ENCODE results near the gene FMO4.

FMO4 gene

GRCh38 chr1:171346881-171347280 is 32.9 kb downstream of the FMO4 start:
- no peak for DNase-seq (ENCODE audit: low spot score)
- Histone ChIP-seq H3K36me3 (ENCODE audit: low read depth) (no peaks in the 10 kb centered on the region), H3K27ac (ENCODE audit: poor library complexity, severe bottlenecking) (no peak overlapping the region), H3K27me3 (ENCODE audit: insufficient read depth, poor library complexity, severe bottlenecking) (no peaks in the 10 kb centered on the region), H3K4me3 (ENCODE audit: severe bottlenecking) (no peak overlapping the region), H3K4me1 (ENCODE audit: insufficient read depth, poor library complexity, severe bottlenecking) (no peaks in the 10 kb centered on the region), H3K9me3 (ENCODE audit: severe bottlenecking) (no peaks in the 10 kb centered on the region)
- TF ChIP-seq CTCF (IDR thresholded peaks at IDR 0.05; ENCODE audit: poor library complexity, severe bottlenecking): no peak
- ATAC-seq (ENCODE audit: low read depth): no peak

- TF ChIP-seq CTCF (IDR thresholded peaks at IDR 0.05; ENCODE audit: poor library complexity, severe bottlenecking): no peak
- ATAC-seq (ENCODE audit: low read depth) (no peak), DNase-seq (ENCODE audit: low spot score) (no peak)
- no peak overlapping the region for H3K27ac ChIP-seq (ENCODE audit: poor library complexity, severe bottlenecking)
- H3K4me1 ChIP-seq (ENCODE audit: insufficient read depth, poor library complexity, severe bottlenecking): no peaks in the 10 kb centered on the region
- no peaks in the 10 kb centered on the region for H3K27me3 ChIP-seq (ENCODE audit: insufficient read depth, poor library complexity, severe bottlenecking)
- no peaks in the 10 kb centered on the region for H3K9me3 ChIP-seq (ENCODE audit: severe bottlenecking)
- H3K4me3 ChIP-seq (ENCODE audit: severe bottlenecking): no peak overlapping the region
- no peaks in the 10 kb centered on the region for H3K36me3 ChIP-seq (ENCODE audit: low read depth)
Measured at GRCh38 chr1:171350594-171350993, 36.6 kb downstream of the FMO4 start.

- H3K9me3 ChIP-seq (ENCODE audit: severe bottlenecking): no peaks in the 10 kb centered on the region
- no peaks in the 10 kb centered on the region for H3K4me1 ChIP-seq (ENCODE audit: insufficient read depth, poor library complexity, severe bottlenecking)
- ATAC-seq (ENCODE audit: low read depth) (no peak), DNase-seq (ENCODE audit: low spot score) (no peak)
- no peaks in the 10 kb centered on the region for H3K36me3 ChIP-seq (ENCODE audit: low read depth)
- H3K4me3 ChIP-seq (ENCODE audit: severe bottlenecking): no peak overlapping the region
- H3K27ac ChIP-seq (ENCODE audit: poor library complexity, severe bottlenecking): no peak overlapping the region
- TF ChIP-seq CTCF (IDR thresholded peaks at IDR 0.05; ENCODE audit: poor library complexity, severe bottlenecking): no peak
- no peaks in the 10 kb centered on the region for H3K27me3 ChIP-seq (ENCODE audit: insufficient read depth, poor library complexity, severe bottlenecking)
Measured at GRCh38 chr1:171351961-171352360, 38.0 kb downstream of the FMO4 start.

GRCh38 chr1:171352554-171352953 is 38.6 kb downstream of the FMO4 start:
- Histone ChIP-seq H3K27ac (ENCODE audit: poor library complexity, severe bottlenecking) (no peak overlapping the region), H3K36me3 (ENCODE audit: low read depth) (no peaks in the 10 kb centered on the region), H3K4me3 (ENCODE audit: severe bottlenecking) (no peak overlapping the region), H3K27me3 (ENCODE audit: insufficient read depth, poor library complexity, severe bottlenecking) (no peaks in the 10 kb centered on the region), H3K9me3 (ENCODE audit: severe bottlenecking) (no peaks in the 10 kb centered on the region), H3K4me1 (ENCODE audit: insufficient read depth, poor library complexity, severe bottlenecking) (no peaks in the 10 kb centered on the region)
- TF ChIP-seq CTCF (IDR thresholded peaks at IDR 0.05; ENCODE audit: poor library complexity, severe bottlenecking): no peak
- DNase-seq (ENCODE audit: low spot score) (no peak), ATAC-seq (ENCODE audit: low read depth) (no peak)

- TF ChIP-seq CTCF (IDR thresholded peaks at IDR 0.05; ENCODE audit: poor library complexity, severe bottlenecking): no peak
- Histone ChIP-seq H3K4me3 (ENCODE audit: severe bottlenecking) (no peak overlapping the region), H3K27ac (ENCODE audit: poor library complexity, severe bottlenecking) (no peak overlapping the region), H3K9me3 (ENCODE audit: severe bottlenecking) (no peaks in the 10 kb centered on the region), H3K4me1 (ENCODE audit: insufficient read depth, poor library complexity, severe bottlenecking) (no peaks in the 10 kb centered on the region), H3K27me3 (ENCODE audit: insufficient read depth, poor library complexity, severe bottlenecking) (no peaks in the 10 kb centered on the region), H3K36me3 (ENCODE audit: low read depth) (no peaks in the 10 kb centered on the region)
- ATAC-seq (ENCODE audit: low read depth) (no peak), DNase-seq (ENCODE audit: low spot score) (no peak)
Measured at GRCh38 chr1:171355727-171356126, 41.7 kb downstream of the FMO4 start.

Measured in RWPE2 (cell line).